ENCODE measurements around the gene CYP11A1.
"Not testable (repeated sequence)": the region's sequence is repeated elsewhere in the genome, so short reads cannot be mapped to it uniquely, and the experiment has no call there.

Gene CYP11A1

DNA sequence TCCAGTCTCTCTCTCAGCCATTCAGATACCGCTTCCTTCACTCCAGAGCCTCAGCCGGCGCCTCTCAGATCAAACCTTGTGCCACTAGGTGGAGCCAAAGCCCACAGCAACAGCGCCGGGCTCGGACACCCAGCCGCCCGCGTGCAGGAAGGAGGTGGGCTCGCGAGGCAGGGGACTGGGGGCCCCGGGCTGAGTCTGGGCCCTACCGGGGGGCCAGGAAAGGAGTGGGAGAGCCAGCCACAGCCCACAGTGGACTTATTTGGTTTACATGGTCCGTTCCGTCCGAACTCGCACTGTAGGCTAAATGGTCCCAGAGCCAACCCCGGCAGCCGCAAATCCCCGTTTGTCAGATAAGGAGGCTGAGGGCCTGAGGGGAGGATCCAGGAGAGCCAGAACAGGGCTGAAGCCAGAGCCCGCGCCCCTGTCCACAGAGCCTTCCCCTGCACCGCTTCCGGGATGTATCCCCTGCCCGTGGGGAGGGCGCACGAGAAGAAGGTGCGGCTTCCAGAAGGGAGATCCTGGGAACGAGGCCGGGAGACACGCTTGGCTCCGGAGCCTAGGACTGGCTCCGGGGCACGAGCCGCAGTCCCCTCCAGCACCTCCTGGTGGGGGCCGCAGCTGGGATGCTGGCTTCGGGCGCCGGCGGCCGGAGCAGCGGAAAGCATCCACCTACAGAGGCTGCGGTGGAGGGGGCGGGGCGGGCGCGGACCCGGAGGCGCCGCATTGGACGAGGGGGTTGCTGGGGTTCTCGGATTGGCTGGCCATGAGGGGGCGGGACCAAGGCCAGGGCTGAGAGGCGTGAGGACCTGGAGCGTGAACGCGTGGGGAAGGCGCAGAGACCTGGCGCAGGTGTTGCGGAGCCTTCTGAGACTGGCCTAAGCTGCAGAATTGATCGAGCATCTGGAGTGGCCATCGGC is 6.5 kb upstream of the CYP11A1 start:
- DNase-seq, result peak; percentile 88

DNA sequence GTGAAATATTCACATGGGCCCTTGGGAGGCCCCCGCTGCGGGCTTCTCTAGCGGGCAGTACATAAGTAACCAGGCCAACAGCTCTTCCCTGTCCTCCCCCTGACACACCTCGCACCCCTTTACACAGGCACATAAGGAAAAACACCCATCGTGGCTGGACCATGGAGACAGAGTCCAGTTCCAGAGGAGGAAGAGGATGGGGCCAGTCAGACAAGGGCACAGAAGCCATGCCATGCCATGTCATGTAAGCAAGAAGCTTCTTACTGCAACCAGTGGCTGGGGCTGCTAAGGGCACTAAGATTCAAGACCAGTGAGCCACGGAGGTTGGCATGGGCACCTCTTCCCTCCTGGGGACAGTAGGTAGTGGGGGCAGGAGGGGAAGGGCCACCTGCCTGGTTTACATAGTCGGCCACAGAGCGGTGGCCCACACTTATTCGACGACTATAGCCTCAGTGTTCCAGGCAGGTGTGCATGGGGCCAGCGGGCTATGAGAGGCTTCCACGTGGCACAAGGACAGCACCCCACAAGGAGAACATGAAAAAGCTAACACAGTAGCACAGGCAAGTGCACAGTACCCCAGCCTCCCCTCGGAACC is 5.7 kb upstream of the CYP11A1 start:
- DNase-seq, result no peak

DNA sequence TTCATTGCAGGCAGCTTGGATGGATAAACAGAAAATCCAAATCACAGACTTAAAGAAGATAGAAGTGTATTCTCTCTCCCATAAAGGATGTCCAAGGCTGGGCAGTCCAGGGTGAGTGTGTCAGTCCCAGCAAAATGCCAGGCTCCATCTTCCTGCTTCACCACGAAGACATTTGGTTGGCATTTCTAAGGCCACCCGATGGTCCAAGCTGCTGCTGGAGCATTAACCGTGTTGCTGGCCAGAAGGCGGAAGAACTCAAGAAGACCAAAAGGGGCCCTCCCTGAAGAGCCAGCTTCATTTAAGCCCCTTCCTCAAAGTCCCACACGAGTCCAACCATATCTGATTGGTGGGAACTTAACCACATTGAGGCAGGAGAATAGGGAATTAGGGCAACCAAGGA is 3.0 kb upstream of the CYP11A1 start:
- DNase-seq, result no peak

DNA sequence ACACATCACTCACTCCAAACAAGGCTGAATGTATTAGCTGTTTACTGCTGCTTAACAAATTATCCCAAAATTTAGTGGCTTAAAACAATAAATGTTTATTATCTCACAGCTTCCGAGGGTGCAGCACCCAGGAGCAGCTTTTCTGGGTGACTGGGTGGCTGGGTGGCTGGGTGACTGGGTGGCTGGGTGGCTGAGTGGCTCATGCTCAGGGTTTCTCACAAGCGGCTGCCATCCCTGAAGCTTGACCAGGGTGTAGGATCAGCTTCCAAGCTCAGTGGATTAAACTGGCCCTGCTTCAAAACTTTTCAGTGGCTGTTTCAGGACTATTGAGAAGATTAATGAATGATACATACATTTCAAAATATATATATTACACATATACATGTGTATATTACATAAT is 2.3 kb upstream of the CYP11A1 start:
- DNase-seq, result no peak

DNA sequence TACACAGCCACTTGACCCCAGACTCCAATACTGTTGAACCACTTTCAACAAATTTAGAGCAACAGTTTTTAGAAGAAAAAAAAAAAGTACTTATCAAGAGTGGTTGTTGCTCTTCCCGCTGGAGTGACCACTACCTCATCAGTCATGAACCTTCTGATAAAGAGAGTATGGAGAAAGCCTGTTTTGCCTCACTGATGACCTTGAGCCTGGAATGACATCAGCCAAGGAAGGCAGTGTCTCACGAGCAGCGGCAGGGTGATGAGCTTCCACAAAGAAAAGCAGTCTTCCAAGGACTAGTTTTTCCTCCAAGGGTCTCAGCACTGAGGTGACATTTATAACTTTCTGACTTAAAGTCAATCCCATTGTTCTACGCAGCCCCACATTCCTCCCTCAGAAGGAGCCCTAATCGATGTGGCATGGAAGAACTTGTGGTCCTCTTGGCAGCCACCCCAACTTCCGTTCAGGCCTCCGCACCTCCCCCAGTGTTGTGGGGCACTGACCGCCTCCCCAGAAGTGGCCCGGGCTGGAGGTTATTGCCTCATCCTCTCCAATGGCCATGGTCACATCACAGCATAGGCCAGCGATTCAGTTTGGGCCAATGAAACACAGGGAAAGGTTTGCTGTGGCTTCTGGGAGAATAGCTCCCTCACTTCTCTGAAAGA is 1.8 kb upstream of the CYP11A1 start:
- DNase-seq, result no peak

DNA sequence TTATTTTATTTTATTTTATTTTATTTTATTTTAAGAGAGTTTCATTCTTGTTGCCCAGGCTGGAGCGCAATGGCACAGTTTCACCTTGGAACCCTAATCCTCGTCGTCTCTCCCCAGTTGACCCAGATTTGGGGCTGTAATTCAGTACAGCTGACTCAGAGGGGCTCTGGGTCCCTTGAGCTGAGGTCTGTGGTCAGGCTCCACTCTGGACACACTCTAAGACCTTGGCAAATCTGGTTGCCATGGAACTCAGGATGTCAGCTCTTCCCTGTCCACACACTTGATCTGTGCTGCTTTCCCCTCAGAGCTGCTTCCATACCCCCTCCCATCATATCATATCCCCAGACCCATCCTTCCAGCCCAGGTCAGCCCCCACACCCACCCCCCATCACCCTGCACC is 675 bp upstream of the CYP11A1 start:
- DNase-seq, result no peak

DNA sequence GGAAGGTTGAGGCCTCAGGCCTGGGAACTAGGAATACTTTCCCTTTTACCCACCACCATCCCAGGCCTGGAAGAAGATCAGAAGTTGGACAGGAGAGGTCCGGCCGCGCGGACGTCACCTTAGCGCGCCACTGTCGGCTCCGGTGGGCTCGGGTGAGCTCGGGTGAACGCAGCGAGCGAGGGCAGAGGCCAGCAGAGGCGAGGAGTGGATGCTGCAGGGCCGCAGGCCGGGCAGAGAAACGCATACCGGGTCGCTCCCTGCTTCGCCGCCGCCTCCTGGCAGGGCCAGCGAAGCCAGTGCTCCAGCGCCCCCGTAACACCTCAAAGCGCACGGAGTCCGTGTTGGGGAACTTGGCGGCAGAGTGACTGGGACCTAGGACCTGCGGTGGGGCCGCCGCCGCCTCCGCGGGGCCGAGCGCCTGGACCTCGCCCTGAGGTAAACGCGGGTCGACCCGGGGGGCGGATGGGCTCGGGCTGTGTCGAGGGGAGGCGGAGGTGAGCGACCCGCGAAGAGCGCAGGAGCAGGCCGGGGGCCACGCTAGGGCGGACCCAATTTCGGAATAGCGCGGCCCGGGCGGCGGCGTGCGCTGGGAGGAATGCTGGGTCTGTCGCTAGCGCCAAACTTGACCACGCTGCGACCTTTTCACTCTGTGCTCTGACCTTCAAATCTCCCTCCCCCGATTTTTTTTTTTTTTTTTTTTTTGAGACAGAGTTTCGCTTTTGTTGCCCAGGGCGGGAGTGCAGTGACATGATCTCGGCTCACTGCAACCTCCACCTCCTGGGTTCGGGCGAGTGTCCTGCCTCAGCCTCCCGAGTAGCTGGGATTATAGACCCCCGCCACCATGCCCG is 1.6 kb downstream of the CYP11A1 start:
- no peak for DNase-seq

DNA sequence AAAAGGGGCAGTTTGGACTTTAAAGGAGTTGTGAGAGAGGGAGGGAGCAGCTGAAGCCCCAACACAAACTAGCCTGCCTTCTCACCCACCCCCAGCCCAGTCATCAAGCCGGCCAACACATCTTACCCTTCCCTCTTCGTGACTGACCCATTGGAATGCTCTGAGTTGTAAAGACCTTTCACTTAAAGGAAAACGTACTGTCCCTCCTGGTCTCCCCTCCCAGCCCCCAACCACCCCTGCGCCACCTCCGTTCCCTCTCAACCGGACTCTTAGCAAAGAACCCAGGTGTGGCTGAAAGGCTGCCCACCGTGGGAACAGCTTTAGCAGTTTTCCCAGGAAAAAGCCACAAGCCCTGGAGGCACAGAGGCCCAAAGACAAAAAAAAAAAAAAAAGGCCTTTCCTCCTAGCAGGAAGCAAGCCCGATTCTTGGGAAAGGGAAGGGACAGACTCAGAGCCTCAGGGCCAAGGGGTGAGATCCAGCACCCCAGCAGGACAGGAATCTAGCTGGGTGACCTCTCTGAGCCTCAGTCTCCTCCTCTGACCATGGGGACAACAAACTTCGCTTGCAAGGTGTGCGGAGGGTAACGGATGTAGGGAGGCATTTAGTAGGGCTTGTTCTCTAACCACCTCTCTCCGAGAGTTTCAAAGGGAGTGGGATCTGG is 2.4 kb downstream of the CYP11A1 start:
- DNase-seq, result no peak

DNA sequence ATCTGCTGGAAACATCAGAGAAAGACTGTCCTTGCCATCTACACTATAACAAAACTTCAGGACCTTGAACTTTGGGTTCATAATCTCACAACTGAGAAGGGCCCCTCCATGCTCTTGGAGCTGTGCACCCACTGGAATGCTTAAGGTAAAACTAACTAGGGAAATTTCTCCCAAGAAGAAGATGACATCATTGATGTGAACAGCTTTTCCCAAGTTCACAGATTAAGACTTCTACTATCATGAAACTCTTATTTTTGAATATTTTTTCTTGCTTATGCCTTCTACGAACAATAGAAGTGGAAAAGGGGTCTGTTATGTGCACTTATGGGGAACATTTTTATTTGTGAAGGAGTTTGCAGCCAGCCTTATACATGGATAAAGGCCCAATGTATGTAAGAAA is 5.0 kb downstream of the CYP11A1 start:
- no peak for DNase-seq

DNA sequence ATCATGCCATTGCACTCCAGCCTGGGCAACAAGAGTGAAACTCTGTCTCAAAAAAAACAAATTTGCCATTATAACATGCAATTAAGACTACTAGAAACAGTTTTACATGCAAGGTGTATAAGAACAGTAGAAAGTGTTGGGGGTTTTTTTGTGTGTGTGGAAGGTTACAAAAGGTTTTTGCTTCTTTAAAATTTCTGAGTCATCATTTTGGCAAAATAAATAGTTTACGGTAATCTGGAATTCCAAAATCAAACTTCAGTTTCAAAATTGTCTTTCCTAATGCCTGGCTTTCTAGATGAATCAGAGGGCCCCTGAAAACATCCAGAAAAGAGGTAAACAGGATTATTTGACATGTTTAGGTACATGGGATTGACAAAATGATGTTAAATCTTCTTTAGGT is 6.6 kb downstream of the CYP11A1 start:
- DNase-seq, result not testable (repeated sequence)

DNA sequence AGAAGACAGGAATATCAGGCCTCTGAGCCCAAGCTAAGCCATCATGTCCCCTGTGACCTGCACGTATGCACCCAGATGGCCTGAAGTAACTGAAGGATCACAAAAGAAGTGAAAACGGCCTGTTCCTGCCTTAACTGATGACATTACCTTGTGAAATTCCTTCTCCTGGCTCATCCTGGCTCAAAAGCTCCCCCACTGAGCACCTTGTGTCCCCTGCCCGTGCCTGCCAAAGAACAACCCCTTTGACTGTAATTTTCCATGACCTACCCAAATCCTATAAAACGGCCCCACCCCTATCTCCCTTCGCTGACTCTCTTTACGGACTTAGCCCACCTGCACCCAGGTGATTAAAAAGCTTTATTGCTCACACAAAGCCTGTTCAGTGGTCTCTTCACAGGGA is 8.1 kb downstream of the CYP11A1 start:
- DNase-seq, result not testable (repeated sequence)

DNA sequence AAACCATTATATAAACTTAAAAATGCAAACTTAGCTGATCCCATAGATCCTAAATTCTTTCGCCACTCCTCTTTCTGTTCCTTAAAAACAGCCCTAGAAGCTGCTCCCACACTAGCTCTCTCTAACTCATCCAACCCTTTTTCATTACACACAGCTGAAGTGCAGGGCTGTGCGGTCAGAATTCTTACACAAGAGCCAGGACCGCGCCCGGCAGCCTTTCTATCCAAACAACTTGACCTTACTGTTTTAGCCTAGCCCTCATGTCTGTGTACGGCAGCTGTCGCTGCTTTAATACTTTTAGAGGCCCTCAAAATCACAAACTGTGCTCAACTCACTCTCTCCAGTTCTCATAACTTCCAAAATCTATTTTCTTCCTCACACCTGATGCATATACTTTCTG is 9.9 kb downstream of the CYP11A1 start:
- DNase-seq, result not testable (repeated sequence)

DNA sequence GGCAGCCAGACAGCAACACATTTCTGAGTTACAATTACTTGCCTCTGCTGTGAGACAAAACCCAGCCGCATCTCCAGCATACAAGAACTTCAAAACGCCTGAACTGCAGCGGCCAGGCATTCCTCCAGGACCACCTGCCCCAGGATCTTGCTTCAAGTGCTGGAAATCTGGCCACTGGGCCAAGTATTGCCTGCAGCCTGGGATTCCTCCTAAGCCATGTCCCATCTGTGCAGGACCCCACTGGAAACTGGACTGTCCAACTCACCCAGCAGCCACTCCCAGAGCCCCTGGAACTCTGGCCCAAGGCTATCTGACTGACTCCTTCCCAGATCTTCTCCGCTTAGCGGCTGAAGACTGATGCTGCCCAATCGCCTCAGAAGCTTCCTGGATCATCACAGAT is 11.4 kb downstream of the CYP11A1 start:
- DNase-seq, result not testable (repeated sequence)

DNA sequence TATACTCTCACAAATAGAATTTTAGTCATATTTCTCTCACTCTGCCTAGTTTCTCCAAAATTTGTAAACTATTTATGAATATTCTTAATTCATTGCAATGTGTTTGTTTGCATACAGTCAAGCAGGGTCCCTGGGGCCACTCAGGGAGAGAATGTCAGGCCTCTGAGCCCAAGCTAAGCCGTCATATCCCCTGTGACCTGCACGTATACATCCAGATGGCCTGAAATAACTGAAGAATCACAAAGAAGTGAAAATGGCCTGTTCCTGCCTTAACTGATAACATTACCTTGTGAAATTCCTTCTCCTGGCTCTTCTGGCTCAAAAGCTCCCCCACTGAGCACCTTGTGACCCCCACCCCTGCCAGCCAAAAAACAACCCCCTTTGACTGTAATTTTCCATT is 13.5 kb downstream of the CYP11A1 start:
- DNase-seq, result not testable (repeated sequence)

DNA sequence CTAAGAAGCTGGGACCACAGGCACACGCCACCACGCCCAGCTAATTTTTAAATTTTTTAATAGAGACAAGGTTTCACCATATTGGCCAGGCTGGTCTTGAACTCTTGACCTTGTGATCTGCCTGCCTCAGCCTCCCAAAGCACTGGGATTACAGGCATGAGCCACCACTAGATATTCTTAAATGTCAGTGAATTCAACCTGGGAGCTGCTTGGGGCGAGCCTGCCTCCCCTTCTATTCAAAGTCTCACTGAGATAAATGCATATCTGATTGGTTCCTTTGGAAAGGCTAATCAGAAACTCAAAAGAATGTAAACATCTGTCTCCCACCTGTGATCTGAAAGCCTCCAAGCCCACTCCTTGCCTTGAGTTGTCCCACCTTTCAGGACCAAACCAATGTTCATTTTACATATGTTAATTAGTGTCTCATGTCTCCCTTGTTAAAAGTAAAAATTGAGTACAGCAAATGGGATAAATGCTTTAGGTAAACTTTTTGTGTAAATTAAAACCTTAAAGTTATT is 15.0 kb downstream of the CYP11A1 start:
- DNase-seq, result no peak

DNA sequence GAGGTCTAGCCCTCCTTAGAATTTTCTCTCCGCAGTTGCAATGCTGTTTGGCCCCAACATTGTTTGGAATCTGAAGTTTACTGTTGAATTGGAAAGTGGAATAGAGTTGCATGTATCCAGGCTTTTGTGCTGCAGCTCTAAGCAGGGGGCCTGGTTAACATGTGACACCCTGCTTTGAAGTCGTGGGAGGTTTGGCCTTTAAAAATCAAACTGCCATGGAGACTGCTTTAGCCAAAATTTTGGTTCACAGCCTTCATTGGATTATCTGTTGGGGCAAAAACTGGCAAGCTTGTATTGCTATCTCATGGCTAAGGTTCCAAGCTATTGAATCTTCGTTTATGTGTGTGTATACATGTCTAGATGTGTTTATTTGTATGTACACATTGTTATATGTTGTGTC is 15.8 kb downstream of the CYP11A1 start:
- no peak for DNase-seq

DNA sequence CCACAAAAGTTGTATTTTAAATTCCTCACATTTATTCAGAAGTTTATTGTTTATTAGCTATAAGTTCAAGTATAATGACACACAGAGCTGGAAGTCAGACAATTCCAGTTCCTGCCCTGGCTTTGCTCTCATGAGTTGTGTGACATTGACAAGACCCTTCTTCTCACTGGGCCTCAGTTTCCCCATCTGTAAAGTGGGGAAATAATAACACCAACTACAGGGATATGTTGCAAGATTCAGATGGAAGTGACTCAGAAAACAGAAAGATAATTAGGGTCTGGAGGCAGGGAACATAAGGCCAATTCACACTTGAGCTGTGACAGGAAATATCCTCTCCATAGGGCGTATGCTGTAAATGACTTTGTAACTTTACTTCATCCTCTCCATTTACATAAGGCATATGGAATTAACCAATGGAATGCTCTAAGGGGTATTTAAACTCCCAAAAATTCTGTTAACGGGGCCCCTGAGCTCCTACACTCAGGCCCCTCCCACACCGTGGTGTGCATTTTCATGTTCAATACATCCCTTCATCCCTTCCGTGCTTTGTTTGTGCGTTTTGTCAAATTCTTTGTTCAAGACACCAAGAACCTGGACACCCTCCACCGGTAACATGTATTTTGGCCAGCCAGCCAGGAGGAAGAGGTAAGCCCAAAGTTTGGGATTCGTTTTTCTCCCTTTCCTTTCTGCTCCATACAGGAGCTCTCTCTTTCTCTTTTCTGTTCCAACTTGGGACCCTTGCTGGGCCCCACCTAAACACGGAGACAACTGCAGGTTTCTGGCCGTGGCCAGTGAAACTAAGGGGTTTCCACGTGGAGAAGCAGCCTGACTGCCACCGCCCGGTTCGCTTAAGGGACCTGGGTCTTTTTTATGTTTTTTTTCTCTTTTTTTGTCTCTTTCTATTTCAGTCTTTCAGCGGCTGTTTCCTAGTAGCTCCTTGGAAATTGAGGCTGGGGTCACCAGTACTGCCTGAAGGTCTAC is 16.9 kb downstream of the CYP11A1 start:
- no peak for DNase-seq

DNA sequence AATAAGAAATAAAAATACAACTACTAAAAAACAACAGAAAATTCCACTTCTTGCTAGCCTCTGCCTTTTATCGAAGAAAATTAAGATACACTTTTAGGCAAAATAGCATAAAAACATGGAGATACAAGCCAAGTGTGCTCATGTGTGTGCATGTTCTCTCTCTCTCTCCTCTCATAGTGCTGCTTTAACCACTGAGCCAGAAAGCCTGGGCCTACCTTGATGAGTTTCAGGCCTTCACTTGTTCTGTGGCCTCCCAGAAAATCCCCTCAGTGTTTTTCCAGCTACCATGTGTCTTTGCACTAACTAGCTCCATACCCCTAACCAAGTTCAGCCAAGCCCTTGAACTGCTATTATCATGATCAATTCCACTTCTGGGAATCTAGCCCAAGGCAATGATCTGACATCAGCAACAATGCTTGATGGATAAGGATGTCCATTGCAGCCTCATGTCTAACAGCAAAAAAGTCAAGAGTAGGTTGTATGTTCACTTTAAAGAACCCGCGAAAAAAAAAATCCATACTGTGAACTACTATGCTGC is 18.1 kb downstream of the CYP11A1 start:
- no peak for DNase-seq

DNA sequence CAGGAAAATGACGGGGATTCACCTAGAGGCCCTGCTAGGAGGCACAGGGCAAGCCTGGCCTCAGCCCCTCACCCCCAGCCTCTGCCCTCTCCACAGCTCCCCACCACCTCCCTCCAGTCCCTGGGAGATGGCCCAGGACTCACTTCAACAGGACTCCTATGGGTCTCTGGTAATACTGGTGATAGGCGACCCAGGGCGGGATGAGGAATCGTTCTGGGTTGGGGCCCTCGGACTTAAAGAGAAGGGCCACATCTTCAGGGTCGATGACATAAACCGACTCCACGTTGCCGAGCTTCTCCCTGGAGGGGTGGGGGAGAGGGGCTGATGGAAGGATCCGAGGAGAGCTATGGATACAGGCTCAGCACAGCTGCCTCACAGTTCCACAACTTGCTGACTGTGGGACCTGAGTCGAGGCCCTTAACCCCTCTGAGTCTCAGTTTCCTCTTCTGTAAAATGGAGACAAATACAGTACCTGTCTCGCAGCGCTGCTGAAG is 19.6 kb downstream of the CYP11A1 start:
- no peak for DNase-seq

DNA sequence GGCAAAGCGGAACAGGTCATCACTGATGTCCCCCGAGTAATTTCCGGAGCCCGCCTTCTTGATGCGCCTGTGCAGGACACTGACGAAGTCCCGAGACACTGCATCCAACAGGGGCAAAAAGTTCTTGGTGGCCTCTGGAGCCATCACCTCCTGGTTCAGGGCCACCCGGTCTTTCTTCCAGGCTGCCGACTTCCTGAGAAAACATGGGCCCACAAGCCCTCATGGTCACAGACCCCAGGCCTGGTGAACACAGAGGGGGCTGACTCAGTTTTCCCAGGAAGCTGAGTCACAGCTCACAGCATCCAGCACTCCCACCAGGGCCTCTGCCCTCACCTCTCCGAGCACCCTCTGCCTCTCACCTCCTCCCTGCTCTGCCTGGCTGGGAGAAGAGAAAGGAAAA is 22.4 kb downstream of the CYP11A1 start:
- no peak for DNase-seq

DNA sequence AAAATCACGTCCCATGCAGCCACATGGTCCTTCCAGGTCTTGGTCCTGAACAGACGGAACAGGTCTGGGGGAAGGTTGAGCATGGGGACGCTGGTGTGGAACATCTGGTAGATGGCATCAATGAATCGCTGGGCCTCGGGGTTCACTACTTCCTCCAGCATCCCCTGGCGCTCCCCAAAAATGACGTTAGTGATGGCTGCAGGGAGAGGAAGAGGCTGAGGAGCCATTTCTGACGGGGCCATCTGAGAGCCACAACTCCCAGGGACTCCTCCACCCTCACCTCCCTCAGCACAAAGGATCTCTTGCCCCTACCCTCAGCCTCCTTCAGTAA is 23.7 kb downstream of the CYP11A1 start:
- no peak for DNase-seq
